Measurements from ENCODE around the gene ELMO2.

ELMO2 gene, protein sequence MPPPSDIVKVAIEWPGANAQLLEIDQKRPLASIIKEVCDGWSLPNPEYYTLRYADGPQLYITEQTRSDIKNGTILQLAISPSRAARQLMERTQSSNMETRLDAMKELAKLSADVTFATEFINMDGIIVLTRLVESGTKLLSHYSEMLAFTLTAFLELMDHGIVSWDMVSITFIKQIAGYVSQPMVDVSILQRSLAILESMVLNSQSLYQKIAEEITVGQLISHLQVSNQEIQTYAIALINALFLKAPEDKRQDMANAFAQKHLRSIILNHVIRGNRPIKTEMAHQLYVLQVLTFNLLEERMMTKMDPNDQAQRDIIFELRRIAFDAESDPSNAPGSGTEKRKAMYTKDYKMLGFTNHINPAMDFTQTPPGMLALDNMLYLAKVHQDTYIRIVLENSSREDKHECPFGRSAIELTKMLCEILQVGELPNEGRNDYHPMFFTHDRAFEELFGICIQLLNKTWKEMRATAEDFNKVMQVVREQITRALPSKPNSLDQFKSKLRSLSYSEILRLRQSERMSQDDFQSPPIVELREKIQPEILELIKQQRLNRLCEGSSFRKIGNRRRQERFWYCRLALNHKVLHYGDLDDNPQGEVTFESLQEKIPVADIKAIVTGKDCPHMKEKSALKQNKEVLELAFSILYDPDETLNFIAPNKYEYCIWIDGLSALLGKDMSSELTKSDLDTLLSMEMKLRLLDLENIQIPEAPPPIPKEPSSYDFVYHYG

GRCh38 chr20:46406200-46406985 lies at the start of gene ELMO2:
TSS of gene ELMO2 (minus strand) at chr20:46406615. CDS start at chr20:46394482, 12,133 bp downstream.
- DNase-seq = peak; percentile 83 to 91

DNA sequence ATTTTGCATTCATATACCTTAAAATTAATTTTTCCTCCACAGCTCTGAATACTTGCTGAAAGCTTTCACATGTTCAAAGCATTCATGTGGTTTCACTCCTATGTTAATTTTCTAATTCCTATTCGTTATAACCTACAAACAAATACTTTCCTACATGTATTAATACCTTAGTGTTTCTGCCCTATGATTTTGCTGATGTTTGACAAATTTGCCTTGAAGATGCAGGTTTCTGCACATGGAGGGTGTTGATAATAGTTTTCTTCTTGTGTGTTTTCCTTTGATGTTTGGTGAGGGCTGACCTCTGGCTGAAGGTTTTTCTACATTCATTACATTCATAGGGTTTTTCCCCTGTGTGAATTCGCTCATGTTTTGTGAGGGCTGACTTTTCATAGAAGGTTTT lies 49.3 kb upstream of the ELMO2 start:
- no peak for DNase-seq

GRCh38 chr20:46446851-46447250 lies 40.4 kb upstream of the ELMO2 start:
- DNase-seq = no peak

GRCh38 chr20:46439837-46440236 lies 33.4 kb upstream of the ELMO2 start:
- no peak for DNase-seq

DNA sequence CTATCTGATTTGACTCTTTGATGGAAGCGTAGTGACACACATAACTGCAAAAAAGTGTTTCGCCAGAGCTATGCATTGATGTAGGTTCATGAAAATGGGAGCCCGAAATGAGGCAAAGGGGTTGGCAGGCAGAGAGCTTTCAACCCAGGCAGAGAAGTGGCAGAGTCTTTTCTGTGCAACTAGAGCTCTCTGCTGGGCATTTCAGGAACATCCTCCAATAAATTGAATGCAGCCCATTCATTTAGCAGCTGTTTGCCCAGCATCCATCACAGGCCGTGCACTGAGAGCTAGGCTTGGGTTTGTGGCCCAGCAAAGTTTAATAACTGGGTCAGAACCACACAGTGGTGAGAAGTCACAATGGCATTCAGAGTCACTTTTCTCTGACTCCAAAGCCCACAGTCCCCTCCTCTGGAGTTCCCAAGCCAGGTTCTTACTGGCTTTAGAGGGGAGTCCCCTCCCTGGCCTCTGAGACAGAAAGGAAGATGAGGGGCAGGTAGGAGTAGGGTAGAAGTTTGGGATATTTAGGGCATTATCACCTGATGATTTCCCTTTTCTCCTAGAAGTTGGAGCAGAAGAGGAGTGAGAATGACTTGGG lies 31.8 kb upstream of the ELMO2 start:
- no peak for DNase-seq

DNA sequence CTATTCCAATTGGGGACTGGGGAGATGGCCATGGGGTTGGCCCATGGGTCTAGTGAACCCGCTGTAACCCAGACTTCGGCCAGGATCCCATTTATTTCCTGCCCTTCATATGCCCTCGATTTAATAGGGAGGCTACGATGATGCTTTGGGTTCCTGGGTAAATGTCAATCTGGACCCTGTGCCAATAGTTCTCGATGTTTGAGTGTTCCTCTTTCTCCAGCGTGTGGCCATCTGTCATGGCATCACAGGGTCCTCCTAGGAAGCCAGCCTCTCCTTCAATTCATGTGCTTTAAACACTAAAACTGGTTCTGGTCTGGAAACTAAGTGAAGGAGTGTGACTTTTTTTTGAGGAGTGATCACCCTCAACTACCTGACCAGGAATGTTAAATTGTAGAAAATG lies 28.7 kb upstream of the ELMO2 start:
- no peak for DNase-seq

DNA sequence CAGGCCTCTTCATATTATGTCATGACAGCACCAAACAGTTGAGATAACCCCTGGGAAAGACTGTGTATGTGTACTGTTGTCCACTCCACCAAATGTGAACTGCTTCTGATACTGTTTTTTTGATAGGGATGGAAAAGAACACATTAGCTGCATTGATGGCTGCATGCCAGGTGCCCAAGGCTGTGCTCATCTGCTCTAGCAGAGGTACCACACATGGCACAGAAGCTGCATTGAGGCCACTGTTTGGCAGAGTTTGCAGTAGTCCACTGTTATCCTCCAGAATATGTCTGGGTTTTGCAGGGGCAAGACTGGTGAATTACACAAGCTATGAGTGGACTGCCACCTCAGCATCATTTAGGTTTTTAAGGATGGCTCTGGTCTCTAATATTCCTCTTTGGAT lies 28.2 kb upstream of the ELMO2 start:
- no peak for DNase-seq

DNA sequence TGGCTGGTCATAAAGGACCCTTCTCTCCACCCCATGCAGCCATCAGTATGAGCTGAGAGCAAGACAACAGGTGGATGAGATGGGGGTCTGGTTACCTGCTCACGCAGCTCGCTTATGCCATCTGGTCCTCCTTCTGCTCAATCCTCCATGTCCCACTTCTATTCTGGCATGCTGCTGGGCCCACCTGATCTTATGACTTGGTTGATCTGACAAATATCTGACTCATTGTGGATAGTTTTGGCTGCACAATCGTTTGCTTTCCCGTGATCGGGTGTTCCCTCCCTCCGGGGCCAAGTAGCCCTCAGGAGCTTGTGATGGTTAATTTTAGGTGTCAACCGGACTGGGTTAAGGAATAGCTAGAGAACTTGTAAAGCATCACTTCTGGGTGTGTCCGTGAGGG lies 26.6 kb upstream of the ELMO2 start:
- DNase-seq = no peak

DNA sequence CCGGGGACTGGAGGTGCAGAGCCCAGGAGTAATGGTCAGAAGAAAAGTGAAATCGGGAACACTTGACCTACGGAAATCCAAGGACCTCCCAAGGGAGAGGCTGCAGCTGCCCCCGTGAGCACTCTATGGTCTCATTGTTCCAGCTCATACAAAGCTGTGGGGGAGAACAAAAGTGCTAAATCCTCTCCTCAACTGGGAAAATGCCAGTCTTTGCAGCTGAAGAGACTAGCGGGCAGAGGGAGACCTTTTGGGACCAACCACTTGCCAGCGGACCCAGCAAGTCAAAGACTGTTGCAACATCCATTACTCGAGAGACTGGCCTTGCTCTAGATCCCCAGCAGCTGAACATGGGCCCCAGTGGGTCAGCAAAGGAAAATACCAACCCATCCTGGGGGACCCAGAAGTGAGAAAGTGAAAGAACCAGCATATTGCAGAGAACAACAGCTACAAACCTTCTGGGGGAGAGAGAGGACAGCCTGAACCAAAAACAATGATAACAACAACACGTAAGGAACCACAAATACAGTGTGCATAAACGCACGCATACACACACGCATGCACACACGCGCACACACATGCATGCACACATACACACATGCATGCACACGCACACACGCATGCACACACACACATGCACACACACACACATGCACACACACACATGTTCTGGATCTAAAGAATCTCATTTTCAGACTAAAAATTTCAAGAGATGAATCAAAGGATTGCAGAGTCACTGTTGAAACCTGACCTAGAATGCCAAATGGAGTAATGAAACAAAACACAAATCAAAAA lies 24.7 kb upstream of the ELMO2 start:
- DNase-seq = no peak

- no peak for DNase-seq
Measured at GRCh38 chr20:46427384-46427783, 21.0 kb upstream of the ELMO2 start.

- no peak for DNase-seq
Measured at GRCh38 chr20:46423882-46424482, 17.6 kb upstream of the ELMO2 start.

GRCh38 chr20:46423342-46423741 lies 16.9 kb upstream of the ELMO2 start:
- DNase-seq = no peak

GRCh38 chr20:46420878-46421277 lies 14.5 kb upstream of the ELMO2 start:
- no peak for DNase-seq

DNA sequence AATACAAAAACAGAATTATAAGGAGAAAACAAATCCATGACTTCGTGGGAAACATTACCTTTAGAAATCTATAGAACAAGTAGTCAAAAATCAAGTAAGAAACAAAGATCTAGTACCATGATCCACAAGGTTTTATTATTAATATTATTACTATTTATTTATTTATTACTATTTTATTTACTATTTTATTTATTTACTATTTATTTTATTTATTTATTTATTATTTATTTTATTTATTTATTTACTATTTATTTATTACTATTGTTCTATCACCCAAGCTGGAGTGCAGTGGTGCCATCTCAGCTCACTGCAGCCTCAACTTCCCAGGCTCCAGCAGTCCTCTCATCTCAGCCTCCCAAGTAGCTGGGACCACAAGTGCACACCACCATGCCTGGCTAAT lies 13.5 kb upstream of the ELMO2 start:
- no peak for DNase-seq

DNA sequence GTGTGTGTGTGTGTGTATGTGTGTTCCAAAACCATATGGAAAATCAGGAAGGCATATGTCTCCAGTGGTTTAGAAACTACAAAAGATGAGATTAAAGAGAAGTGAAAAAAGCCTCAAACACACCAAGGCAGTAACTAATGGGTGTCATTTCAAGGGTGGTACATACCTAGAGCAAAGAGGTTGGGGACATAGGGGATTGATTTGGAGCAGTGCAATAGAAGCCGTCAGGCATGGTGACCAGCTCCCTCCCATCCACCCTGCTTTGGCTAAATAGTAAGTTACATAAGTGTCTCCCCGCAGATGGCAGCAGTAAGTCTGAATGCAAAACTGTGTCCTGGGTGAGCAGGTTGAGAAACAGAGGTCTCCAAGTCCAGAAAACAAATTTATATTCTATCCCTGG lies 10.4 kb upstream of the ELMO2 start:
- no peak for DNase-seq

- no peak for DNase-seq
Measured at GRCh38 chr20:46416421-46416820, 10.0 kb upstream of the ELMO2 start.

DNA sequence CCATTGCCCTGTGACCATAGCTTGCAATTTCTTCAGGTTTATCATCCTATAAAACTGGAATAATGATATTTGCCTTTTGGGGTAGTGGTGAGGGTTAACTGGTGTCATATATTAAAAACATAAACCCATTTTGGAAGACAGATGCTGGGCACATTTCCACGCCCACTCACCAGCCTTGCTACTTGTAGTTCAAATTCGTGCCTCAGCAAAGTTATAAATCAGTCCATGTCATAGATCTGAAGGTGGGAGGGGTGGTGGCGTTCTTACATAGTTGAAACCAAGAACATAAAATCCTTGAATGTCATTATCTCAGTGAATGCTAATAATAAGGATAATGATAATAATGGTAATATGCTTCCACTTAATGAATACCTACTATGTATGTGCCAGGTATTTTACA lies 9.4 kb upstream of the ELMO2 start:
- no peak for DNase-seq

GRCh38 chr20:46414608-46415007 lies 8.2 kb upstream of the ELMO2 start:
- DNase-seq = no peak

DNA sequence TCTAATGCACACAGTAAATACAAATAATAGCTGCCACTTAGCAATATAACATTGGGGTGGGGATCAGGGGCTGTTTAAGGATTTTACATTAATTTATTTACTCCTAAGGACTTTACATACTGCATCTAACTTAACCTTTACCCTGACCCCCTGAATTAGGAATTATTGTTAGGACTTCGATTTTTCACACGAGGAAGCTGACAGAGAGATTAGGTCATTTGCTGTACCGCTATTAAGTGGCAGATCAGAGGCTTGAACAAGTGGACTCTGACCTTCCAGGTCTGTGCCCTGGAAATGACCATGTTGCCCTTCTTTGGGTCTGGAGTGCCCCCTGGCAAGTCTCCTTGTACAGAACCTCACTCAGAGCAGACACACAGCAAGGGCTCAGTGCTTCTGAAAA lies 5.2 kb upstream of the ELMO2 start:
- no peak for DNase-seq

- DNase-seq = no peak
Measured at GRCh38 chr20:46408281-46408731, 1.9 kb upstream of the ELMO2 start.

DNA sequence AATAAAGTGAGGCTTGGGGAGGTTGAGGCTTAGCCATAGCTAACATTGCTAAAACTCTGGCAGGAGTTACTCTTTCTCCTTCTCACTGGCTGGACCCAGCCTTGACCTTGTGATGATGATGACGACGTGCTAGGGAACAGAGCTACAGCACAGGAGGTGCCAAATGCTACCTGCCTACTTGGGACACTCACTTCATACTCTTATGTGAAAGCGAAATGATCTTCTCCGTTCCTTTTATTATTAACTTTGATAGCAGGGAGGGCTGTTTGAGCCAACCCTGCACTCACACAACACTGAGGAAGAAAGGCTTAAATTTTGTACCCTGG lies 1.2 kb upstream of the ELMO2 start:
- no peak for DNase-seq

All from NCI-H187 (cell line).